Fibroblast of peridontal ligament (primary cell): ENCODE measurements around the gene NUP50.
A peak's percentile ranks its signal among the peaks of the same experiment; 100 is the strongest.

ENCODE experiments used
- DNase-seq: peaks from one replicate; pipeline ENCODE4 v3.0.0-alpha.2; 2010; ENCODE audit errors: extremely low read depth

Gene NUP50

DNA sequence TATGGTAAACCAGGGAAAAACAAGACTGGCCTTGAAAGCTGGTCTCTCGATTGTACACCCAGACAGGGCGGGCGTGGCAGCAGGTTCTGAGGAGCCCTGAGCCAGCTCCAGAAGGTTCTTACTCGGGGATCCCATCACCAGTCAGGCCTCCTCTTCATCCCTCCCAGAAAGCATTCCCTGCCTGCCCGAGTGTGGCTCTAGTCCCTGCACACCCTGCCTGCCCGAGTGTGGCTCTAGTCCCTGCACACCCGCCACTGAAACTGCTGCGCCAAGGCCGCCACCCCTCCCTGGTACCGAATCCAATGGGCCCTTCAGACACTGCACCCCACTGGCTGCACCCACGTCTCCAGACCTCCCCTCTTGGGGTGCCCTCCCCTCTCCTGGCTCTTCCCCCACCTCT lies 46.9 kb downstream of the NUP50 start:
- DNase-seq, result no peak

DNA sequence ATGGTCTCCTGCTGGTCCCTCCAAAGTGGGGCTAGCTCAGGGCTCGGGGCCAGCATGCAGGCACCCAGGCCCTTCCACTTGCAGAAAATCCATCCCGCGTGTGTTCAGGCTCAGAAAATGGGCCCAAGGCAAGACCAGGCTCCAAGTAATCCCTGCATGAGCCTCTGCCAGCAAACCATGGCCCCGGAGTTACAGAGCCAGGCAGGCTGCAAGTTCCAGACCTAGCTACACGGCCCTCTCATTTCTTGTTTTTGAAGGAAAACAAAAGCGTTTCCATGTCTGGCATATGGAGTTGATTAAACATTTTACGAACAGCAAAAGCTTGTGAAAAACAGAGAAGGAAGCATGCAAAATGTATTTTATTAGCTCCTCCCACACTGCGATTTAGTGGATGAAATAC lies 47.3 kb downstream of the NUP50 start:
- peak; percentile 84 for DNase-seq

- no peak for DNase-seq
Observed at GRCh38 chr22:45211435-45211834, 47.7 kb downstream of the NUP50 start.

- no peak for DNase-seq
Observed at GRCh38 chr22:45211848-45212247, 48.1 kb downstream of the NUP50 start.

GRCh38 chr22:45212306-45212709 lies 48.6 kb downstream of the NUP50 start:
- DNase-seq, result peak; percentile 86

- peak; percentile 60 for DNase-seq
Observed at GRCh38 chr22:45212992-45213751, 49.4 kb downstream of the NUP50 start.

GRCh38 chr22:45216133-45217003 lies 52.6 kb downstream of the NUP50 start:
- DNase-seq, result peak; percentile 65

GRCh38 chr22:45217345-45217744 lies 53.6 kb downstream of the NUP50 start:
- no peak for DNase-seq

DNA sequence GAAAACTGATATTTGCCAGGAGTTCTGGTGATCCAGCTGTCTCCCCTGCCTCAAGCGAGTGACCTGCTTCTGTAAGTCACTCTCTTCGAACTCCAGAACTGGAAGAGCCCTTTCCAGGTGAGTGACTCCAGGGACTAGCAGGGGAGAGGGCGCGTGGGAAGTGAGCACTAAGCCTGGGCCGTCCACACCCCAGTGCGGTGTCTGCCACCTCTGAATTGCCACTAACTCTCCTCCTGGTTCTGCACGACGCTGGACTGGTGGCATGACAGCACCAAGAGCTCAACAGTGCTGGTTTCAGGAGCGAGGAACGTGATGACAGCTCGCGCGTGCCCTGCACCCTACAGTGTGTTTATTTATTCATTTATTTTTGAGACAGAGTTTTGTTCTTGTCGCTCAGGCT lies 54.1 kb downstream of the NUP50 start:
- DNase-seq, result no peak

GRCh38 chr22:45218976-45219375 lies 55.3 kb downstream of the NUP50 start:
- peak; percentile 15 for DNase-seq

GRCh38 chr22:45221201-45221600 lies 57.5 kb downstream of the NUP50 start:
- no peak for DNase-seq

DNA sequence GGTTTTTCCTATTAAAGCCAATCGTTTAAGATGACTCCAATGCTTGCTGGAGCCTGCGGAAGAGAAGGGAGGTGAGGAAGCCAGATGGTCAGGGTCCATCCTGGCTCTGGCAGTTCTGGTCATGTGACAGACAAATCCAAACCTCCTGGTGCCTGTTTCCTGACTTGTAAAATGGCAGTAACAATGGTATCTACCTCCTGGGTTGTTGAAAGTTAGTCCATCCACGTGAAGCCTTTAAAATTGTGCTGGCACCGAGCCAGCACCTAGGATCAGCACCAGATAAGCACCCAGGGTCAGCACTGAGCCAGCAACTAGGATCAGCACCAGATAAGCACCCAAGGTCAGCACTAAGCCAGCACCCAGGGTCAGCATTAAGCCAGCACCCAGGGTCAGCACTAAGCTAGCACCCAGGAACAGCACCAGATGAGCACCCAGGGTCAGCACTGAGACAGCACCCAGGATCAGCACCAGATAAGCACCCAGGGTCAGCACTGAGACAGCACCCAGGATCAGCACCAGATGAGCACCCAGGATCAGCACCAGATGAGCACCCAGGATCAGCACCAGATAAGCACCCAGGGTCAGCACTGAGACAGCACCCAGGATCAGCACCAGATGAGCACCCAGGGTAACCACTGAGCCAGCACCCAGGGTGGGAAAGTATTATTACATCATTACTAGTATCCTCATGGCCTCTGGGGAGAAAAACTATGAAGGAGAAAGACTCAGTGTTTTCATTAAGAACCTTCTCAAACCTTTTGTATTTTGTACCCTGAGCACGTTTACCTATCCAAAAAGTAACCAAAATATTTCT lies 59.8 kb downstream of the NUP50 start:
- DNase-seq, result no peak

- DNase-seq, result no peak
Observed at GRCh38 chr22:45224331-45224730, 60.6 kb downstream of the NUP50 start.

DNA sequence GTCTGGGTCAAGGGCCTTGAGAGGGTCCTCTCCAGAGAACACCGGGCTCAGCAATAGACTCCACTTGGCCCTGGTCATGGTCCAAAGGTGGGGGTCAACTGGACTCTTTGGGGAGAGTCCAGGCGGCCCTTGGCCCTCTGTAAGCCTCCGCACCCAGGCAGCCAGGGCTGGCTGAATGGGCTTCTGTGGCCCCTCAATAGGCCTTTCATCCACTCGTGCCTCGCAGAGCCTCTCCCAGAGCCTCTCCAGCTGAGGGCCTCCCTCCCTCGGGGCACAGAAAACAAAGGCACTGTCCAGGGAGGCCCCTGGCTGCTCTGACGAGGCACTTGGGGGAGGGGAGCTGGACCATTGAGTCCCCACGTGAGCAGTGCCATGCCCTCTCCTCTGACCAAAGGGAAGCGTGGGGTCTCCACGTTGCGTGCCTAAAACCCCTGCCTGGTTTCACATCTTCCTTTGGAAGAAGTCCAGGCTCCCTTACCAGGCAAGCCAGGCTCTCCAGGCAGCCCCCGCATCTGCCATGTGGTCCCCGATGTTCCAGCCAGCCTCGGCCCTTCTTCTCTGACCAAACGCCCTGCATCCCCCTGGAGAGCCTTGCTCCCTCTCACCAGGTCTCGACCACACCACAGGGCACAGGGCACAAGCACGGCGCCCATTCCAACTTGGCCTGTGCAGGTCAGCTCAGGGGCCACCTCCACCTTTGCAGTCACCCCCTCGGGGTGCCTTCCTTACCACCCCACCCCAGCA lies 61.4 kb downstream of the NUP50 start:
- DNase-seq, result no peak

- DNase-seq, result peak; percentile 62
Observed at GRCh38 chr22:45225732-45226502, 62.2 kb downstream of the NUP50 start.

DNA sequence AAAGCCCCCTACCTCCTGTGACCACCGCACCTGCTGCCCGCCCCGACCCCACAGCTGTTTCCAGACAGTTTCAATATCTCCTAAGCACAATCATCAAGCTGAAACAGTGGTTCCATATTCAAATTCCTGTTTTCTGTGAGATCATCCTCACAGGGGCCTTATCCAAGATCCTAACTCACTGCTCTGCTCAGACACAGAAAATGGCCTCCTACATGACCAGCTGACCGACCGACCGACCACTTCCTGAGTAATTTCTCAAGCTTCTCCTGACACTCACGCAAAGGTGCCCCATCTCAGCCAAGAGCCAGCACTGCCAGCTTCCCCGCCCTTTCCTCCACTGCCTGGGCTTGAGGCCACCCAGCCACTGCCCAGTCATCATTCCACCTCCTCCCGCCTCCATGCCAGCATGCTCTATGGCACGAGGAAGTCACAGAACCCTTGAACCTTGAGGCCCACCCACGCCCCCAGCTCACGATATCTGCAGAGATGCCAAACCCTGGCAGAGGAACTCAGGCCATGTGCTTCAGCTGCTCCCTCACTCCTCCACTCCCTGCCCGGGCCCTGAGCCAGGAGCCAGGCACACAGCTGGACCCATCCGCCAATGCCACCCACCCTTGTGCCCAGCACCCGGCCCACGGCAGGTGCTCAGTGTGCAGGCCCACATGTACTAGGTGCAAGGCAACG lies 62.9 kb downstream of the NUP50 start:
- no peak for DNase-seq

DNA sequence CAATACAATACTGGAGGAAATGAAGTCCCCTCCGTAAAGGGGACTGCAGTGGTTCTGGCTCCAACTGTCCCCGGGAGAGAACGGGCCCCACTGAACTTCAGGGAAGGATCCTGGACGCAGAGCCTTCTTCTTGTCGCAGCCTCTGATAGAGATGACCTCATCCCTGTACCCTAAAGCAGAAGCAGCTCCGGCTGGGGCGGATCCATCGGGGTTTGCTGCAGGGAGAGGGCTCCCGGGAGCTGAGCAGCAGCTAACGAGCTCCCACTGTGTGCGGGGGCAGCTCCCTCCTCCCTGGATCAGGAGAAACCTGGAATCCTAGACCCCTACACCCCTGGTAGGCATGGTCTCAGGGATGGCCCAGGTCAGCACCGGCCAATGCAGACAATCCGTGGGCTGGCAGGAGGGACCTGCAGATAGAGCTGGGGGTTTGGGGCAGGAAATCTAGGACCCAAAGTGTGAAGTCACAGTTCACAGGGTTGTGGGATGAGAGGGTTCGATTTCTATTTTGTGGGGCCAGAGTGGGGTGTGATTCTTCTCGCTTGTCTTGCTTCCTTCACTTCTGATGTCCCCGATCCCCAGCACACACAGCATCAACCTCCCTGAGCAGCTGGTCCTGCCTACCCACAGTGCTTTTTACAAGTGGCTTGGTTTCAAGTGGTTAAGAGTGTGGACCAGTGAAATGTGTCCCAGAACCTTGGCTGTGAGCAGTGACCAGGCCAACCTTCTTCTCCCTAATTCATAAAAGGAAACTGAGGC lies 64.1 kb downstream of the NUP50 start:
- no peak for DNase-seq

- DNase-seq, result no peak
Observed at GRCh38 chr22:45228401-45228754, 64.7 kb downstream of the NUP50 start.

GRCh38 chr22:45229181-45229580 lies 65.5 kb downstream of the NUP50 start:
- DNase-seq, result no peak
